Choroid plexus epithelial cell (primary cell): Measurements from ENCODE around the gene CPNE8.

ENCODE experiments used
- DNase-seq: peaks from one replicate; pipeline ENCODE4 v3.0.0-alpha.2; 2010; ENCODE audit warnings: low read depth
- H3K4me3 ChIP-seq: 2 replicates; pipeline ENCODE4 v1.5.1; 2011; ENCODE audit warnings: low read depth, mild to moderate bottlenecking, control low read depth, low read length, moderate library complexity
- TF ChIP-seq, protein P1 (sequence below): conservative IDR thresholded peaks from 2 replicates; pipeline ENCODE4 v1.5.1; 2011; ENCODE audit warnings: low read depth, mild to moderate bottlenecking, control low read depth, inconsistent platforms, low read length, moderate library complexity

CPNE8 gene

DNA sequence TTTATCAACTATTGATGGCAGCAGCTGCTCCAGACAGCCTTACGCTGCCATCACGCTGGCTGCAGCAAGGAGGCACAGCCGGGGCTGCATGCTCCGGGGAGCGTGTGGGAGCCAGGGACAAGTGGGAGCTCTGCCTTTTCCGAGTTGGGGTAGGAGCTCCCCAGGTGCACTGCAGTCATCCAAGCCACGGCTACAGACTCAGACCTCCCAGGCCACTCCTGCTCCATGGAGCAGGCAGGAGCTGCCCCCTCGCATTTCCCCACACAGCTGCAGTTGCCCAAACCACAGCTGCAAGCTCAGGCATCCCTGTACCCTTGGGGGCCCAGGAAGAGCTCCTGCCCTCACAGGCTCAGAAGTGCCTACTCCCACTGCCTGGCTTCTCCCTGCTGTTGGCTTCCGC, 184.7 kb downstream of the CPNE8 start:
- TF ChIP-seq, protein P1, sequence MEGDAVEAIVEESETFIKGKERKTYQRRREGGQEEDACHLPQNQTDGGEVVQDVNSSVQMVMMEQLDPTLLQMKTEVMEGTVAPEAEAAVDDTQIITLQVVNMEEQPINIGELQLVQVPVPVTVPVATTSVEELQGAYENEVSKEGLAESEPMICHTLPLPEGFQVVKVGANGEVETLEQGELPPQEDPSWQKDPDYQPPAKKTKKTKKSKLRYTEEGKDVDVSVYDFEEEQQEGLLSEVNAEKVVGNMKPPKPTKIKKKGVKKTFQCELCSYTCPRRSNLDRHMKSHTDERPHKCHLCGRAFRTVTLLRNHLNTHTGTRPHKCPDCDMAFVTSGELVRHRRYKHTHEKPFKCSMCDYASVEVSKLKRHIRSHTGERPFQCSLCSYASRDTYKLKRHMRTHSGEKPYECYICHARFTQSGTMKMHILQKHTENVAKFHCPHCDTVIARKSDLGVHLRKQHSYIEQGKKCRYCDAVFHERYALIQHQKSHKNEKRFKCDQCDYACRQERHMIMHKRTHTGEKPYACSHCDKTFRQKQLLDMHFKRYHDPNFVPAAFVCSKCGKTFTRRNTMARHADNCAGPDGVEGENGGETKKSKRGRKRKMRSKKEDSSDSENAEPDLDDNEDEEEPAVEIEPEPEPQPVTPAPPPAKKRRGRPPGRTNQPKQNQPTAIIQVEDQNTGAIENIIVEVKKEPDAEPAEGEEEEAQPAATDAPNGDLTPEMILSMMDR, result no peak
- no peak for DNase-seq
- H3K4me3 ChIP-seq, result no peak overlapping the region

DNA sequence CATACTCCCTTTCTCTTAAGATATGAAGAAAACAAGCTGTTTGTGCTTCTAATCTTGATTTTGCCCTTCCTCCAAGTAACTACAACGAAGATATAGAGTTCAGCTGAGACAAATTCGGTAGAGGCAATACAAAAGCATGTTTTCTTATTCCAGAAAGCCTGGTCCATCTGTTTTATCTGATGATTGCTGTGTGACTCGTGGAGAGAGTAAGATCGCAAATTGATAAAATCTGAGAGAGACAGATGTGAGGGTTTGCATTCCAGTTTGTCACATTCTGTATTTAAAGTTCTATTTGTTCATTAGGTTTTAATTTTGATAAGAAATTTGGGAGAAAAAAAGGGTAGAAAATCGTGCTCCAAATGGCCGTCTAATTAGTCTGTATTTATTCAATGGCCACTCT, 192.1 kb downstream of the CPNE8 start:
- no peak overlapping the region for H3K4me3 ChIP-seq
- no peak for DNase-seq
- TF ChIP-seq, protein P1, result no peak

- H3K4me3 ChIP-seq, result no peak overlapping the region
- peak; percentile 16 for DNase-seq
- TF ChIP-seq, protein P1, result no peak
Measured at GRCh38 chr12:38711054-38711453, 194.3 kb downstream of the CPNE8 start.

DNA sequence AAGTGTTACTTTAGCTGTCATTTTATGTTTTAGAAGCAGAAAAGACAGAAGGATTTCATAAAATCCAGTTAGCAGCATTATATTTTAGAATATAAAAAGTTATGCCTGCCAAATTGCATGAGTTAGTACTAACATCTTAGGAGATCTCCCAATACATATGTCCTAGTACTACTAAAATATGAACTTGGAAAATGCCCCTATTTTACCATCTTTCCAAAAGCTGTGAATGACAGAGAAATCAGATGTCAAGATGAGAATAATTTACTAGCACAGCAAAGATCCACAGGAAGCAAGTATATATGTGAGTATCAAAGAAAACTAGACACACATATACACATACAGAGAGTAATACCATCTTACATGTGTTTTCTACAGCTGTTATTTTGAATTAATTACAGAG, 196.9 kb downstream of the CPNE8 start:
- no peak for DNase-seq
- H3K4me3 ChIP-seq, result no peak overlapping the region
- TF ChIP-seq, protein P1, result no peak

- H3K4me3 ChIP-seq, result no peak overlapping the region
- DNase-seq, result no peak
- TF ChIP-seq, protein P1, result no peak
Measured at GRCh38 chr12:38707648-38708047, 197.7 kb downstream of the CPNE8 start.

GRCh38 chr12:38697289-38697688, 208.1 kb downstream of the CPNE8 start:
- no peak for DNase-seq
- no peak overlapping the region for H3K4me3 ChIP-seq
- TF ChIP-seq, protein P1, result no peak

- DNase-seq, result no peak
- TF ChIP-seq, protein P1, result no peak
- no peak overlapping the region for H3K4me3 ChIP-seq
Measured at GRCh38 chr12:38695057-38695456, 210.3 kb downstream of the CPNE8 start.
